ENCODE measurements around the gene FSD1L.

- no peak for TF ChIP-seq POLR2AphosphoS5 (IDR thresholded peaks at IDR 0.05)
- TF ChIP-seq CTCF (IDR thresholded peaks at IDR 0.05 in 8 of 11, conservative IDR thresholded peaks at IDR 0.05 in 3 of 11), result no peak
- no peak for TF ChIP-seq POLR2A (IDR thresholded peaks at IDR 0.05)
Measured at GRCh38 chr9:105484226-105484625, 36.4 kb downstream of the FSD1L start.
